GM12891 (cell line): ENCODE measurements around the gene GDPD4.

Source experiments
- DNase-seq: peaks from one replicate; pipeline ENCODE4 v3.0.0; 2011; ENCODE audit warnings: low spot score; ENCODE audit not compliant: insufficient read length
- FAIRE-seq: peaks from 2 replicates; lab custom pipeline; 2011; peaks lifted over from hg19 to GRCh38; lab: Jason Lieb, UNC
- PAX5 ChIP-seq: IDR thresholded peaks from 2 replicates; pipeline ENCODE4 v1.6.1; 2011; ENCODE audit warnings: low read length, moderate library complexity, mild to moderate bottlenecking; ENCODE audit not compliant: insufficient read depth, severe bottlenecking
- POLR2A ChIP-seq: IDR thresholded peaks from 2 replicates; pipeline ENCODE4 v1.6.1; 2011; ENCODE audit warnings: low read depth, low read length, control low read depth
- POLR2AphosphoS5 ChIP-seq: IDR thresholded peaks from 2 replicates; pipeline ENCODE4 v1.6.1; 2011; ENCODE audit warnings: low read depth, low read length, control low read depth
- POU2F2 ChIP-seq: IDR thresholded peaks from 2 replicates; pipeline ENCODE4 v1.6.1; 2011; ENCODE audit warnings: low read depth, mild to moderate bottlenecking, control low read depth, low read length, moderate library complexity
- SPI1 ChIP-seq: IDR thresholded peaks from 2 replicates; pipeline ENCODE4 v1.6.1; 2011; ENCODE audit warnings: low read depth, low read length, control low read depth
- TAF1 ChIP-seq: IDR thresholded peaks from 2 replicates; pipeline ENCODE4 v1.6.1; 2011; ENCODE audit warnings: low read depth, low read length, control low read depth

GDPD4 gene

DNA sequence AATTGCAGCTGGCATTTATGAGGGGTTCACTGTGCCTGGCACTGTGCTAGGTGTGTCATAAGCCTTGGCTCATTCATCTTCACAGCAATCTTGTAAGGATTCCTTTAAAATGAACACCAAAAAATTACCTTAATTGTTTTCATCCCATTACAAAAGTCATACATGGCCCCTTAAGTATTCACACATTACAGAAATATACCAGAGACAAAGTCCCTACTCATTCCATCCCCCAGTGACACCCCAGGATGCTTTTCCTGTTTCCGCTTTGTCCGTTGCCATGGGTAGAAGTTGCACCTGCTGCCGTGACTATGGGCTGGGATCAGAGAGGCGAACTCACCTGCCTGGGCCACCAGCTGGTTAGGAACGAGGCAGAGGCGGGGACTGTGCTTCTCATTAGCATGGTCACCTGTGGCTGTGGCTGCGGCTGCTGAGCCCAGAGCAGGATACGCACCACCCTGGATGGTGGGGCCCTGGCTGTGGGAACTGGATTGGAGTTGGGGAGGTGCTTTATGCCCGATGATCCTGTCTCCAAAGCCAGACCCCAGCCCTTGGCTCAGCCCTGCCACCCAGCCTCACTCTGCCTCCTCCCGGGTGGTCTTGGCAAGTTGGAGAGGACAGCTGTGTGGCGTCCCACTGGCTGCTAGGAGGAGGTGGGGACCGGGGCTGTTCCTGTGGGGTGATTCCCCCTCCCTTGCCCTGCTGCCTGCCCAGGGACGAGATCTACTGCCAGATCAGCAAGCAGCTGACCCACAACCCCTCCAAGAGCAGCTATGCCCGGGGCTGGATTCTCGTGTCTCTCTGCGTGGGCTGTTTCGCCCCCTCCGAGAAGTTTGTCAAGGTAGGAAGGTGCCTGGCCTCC, 112.6 kb downstream of the GDPD4 start:
- FAIRE-seq (no peak), DNase-seq (no peak)
- TF ChIP-seq POLR2A (no peak), SPI1 (no peak), TAF1 (no peak), POLR2AphosphoS5 (no peak), POU2F2 (no peak)

DNA sequence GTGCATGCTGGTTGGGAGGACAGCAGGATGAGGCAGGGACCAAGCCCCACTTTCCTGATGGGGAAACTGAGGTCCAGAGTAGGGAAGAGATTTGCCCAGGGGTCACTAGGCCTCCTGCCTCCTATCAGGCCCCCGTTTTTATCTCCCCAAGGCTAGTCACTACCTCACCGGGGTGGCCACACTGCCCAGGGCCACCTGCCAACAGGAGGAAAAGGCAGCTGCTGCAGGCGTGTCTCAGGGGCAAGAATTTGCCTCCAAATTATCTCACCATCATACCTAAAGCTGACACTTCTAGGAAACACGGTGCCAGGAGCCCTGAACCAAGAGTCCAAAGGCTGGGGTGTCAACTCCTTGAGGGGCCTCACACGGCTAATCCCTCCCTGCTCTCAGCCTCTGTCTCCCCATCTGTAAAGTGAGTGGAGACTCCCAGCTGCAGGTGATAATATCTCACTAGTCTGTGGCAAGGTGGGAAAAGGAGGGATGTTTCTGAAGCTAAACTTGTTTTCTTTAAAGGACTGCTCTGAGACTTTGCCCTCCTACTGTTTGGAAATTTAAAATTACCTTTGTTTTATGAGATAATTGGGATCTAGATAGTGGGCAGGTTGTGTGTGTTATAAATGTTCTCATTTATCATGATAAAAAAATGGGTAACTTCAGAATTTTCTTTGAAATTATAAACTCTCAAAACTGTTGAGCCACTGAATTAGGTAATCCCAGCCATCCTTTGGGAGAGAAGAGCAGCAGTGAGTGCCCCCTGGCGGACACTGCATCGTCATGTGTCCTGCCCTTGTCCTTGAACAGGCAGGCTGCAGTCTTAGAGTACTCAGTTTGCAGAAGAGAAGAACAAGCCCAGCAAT, 113.5 kb downstream of the GDPD4 start:
- FAIRE-seq = peak; percentile 90
- TF ChIP-seq POLR2AphosphoS5 (no peak), TAF1 (no peak), SPI1 (no peak), PAX5 (no peak), POU2F2 (no peak)
- DNase-seq = peak; percentile 83

DNA sequence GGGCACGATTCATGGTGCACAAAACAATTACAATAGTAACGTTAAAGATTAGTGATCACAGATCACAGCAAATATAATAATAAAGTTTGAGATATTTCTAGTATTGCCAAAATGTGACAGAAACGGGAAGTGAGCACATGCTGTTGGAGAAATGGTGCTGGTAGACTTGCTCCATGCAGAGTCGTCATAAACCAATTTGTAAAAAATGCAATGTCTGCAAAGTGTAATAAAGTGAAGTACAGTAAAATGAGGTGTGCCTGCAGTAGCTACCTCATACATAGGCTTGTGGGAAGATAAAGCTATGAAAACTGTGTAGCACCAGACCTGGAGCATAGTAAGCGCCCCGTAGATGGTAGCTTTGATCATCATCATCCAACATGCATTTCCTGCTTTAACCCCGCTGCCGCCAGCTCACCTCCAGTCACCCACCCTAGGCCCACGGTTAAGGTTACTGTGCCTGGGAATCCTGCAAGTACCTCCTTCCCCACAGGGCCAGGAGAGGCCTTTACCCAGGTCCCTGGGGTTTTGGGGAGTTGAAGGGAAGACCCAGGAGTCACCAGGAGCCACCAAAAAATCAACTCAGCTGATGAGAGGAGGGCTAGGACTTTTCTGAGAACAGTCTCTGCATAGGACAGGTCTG, 114.3 kb downstream of the GDPD4 start:
- no peak for DNase-seq
- FAIRE-seq = no peak
- TF ChIP-seq SPI1 (peak; percentile 58; the same call in 1 of the 2 replicates), TAF1 (no peak), POLR2A (no peak)

DNA sequence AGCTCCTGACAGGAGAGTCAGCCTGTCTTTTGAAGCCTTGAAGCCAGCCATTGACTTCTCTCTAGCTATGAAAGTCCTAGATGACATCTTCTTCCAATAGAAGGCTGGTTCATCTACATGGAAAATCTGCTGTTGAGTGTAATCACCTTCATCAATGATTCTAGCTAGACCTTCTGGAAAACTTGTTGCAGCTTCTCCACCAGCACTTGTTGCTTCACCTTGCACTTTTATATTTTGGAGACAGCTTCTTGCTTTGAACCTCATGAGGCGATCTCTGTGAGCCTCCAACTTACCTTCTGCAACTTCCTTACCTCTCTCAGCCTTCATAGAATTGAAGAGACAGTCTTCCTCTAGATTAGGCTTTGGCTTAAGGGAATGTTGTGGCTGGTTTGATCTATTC, 115.2 kb downstream of the GDPD4 start:
- TF ChIP-seq POLR2AphosphoS5 (no peak), POU2F2 (no peak), POLR2A (no peak), PAX5 (no peak), SPI1 (no peak), TAF1 (no peak)
- no peak for FAIRE-seq
- no peak for DNase-seq

DNA sequence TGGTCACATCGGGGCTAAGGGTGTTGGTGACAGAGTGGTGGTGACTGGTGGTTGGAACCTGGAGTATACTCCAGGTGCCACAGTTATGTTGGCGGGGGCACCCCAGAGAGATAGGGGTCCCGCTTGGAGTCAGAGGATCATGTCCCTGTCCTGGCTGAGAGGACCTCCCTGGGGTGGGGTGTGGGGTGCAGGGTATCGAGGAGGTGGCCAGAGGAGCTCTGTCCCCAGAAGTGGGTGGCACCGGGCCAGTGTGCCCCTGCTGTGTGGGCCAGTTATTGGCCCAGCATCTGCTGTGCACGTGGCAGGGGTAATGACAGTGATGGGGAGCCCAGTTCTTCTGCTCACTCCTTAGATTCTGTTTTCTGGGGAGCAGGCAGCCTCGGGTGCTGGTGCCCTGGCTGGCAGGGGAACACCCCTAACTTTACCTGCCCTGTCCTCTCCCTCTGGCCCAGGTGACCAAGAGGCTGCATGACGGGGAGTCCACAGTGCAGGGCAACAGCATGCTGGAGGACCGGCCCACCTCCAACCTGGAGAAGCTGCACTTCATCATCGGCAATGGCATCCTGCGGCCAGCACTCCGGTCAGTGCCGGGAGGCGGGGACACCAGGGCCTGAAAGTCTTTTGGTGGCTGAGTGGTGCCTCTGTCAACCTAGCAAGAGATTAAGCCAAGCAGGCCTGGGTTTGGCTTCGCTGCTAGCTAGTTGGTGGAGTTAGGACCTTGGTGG, 117.2 kb downstream of the GDPD4 start:
- DNase-seq (no peak), FAIRE-seq (no peak)
- TF ChIP-seq POU2F2 (no peak), PAX5 (no peak), SPI1 (no peak), POLR2AphosphoS5 (no peak), TAF1 (no peak), POLR2A (no peak)

DNA sequence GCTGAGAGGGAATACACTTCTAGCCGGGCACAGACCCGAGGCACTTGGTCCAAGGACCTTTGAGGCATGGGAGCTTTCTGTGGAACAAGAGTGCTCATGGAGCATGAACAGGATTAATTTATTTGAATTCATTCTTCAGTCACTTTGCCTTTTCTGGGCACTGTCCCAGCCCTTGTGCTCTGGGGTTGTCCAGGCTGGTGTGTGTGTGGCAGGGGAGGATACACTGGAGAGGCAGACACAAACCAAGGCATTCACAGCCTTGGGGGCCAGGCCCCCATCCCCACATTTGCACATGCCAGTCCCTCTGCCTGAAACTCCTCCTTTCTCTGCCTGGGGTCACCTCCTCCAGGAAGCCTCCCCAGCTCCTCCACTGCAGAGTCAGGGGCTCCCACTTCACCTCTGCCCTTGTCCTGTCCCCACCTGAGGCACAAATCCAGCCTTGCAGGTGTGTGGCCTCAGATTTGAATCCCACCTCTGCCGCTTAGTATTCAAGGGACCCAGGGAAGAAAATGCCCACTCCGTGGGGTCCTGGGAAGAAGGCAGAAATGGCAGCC, 118.0 kb downstream of the GDPD4 start:
- FAIRE-seq = no peak
- TF ChIP-seq POLR2AphosphoS5 (no peak), POU2F2 (no peak), PAX5 (no peak), SPI1 (no peak), POLR2A (no peak), TAF1 (no peak)
- DNase-seq = no peak

DNA sequence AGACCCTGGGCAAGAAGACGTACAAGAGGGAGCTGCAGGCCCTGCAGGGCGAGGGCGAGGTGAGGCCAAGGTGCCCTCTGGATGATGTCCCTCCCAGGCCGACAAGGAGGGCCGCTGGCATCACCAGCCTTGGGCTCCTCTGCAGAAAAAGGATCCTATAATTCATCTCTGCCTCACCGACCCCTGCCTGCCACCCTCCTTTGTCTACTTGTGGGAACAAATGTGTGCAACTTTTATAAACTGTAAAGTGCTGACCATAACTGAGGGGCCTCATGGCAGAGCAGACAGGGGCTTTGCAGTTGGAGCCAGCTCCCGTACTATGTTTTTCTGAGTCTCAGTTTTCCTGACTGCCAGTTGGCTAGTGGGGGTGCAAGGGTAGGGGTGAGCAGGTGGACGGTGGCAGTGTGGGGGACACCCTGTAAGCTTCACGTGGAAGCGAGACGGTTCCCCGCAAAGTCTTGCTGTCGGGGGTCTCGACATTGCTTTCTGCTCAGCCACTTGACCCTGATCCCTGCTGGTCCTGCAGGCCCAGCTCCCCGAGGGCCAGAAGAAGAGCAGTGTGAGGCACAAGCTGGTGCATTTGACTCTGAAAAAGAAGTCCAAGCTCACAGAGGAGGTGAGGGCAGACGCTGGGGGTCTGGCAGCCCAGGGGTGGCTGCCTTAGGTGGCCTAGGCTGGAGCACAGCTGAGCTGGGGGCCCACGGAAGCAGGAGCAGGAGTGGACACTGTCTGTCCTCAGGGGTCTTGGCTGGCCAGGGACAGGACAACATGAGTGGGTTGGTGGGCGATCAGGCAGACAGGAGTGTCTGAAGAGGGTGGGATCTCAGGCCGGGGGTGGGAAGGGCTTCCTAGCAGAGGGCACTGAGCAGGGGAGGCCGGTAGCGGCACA, 118.7 kb downstream of the GDPD4 start:
- TF ChIP-seq POU2F2 (no peak), POLR2AphosphoS5 (no peak), PAX5 (no peak), TAF1 (no peak), SPI1 (no peak), POLR2A (no peak)
- DNase-seq (no peak), FAIRE-seq (no peak)
